ENCODE data around the gene SRSF10. TPM values are rescaled to one million over a fixed set of nuclear protein-coding genes. Genes with fewer than 3 reads are reported as not detected.

Gene SRSF10
- total and polyA plus RNA-seq, 2 donors from 2014 or later = 48.5 to 96.2 TPM

GRCh38 chr1:23957096-23957495, 23.0 kb downstream of the SRSF10 start:
- H3K4me3 ChIP-seq (ENCODE audit: low read length in 3 of 3) = no peak overlapping the region
- H3K36me3 ChIP-seq (ENCODE audit: control insufficient read depth in 2 of 3, insufficient read depth in 3 of 3, low read length in 3 of 3) = no peaks in the 10 kb centered on the region
- peak overlapping the region in 1 of 2 donors; percentile 41 for H3K27ac ChIP-seq (ENCODE audit: low read depth in 2 of 2, low read length in 2 of 2)
- no peaks in the 10 kb centered on the region for H3K27me3 ChIP-seq (ENCODE audit: control insufficient read depth, insufficient read depth, low read length)
- peaks cover 0 to 4% (median 0%) of the 10 kb centered on the region in 3 donors for H3K4me1 ChIP-seq (ENCODE audit: control insufficient read depth in 2 of 3, insufficient read depth in 2 of 3, low read depth in 1 of 3, low read length in 3 of 3)
- TF ChIP-seq CTCF (IDR thresholded peaks at IDR 0.05; ENCODE audit: borderline replicate concordance, extremely low read depth, insufficient read depth) = no peak
- H3K9ac ChIP-seq (ENCODE audit: low read length in 3 of 3) = peak overlapping the region in 1 of 3 donors; percentile 35
- H3K9me3 ChIP-seq (ENCODE audit: control insufficient read depth in 2 of 3, insufficient read depth in 1 of 3, low read length in 3 of 3) = no peaks in the 10 kb centered on the region
- no peak for FAIRE-seq
- intact Hi-C loops (cut with DNase I) = no loop called here
- peak in 2 of 5 donors; percentile 23 to 48 for DNase-seq

- Histone ChIP-seq H3K4me1 (ENCODE audit: control insufficient read depth in 2 of 3, insufficient read depth in 2 of 3, low read depth in 1 of 3, low read length in 3 of 3) (peaks cover 0 to 7% (median 0%) of the 10 kb centered on the region in 3 donors), H3K36me3 (ENCODE audit: control insufficient read depth in 2 of 3, insufficient read depth in 3 of 3, low read length in 3 of 3) (no peaks in the 10 kb centered on the region), H3K9ac (ENCODE audit: low read length in 3 of 3) (no peak overlapping the region), H3K27ac (ENCODE audit: low read depth in 2 of 2, low read length in 2 of 2) (no peak overlapping the region), H3K4me3 (ENCODE audit: low read length in 3 of 3) (no peak overlapping the region), H3K27me3 (ENCODE audit: control insufficient read depth, insufficient read depth, low read length) (no peaks in the 10 kb centered on the region), H3K9me3 (ENCODE audit: control insufficient read depth in 2 of 3, insufficient read depth in 1 of 3, low read length in 3 of 3) (no peaks in the 10 kb centered on the region)
- intact Hi-C loops (cut with DNase I) = no loop called here
- no peak for TF ChIP-seq CTCF (IDR thresholded peaks at IDR 0.05; ENCODE audit: borderline replicate concordance, extremely low read depth, insufficient read depth)
- no peak for FAIRE-seq
- DNase-seq = no peak
Observed at GRCh38 chr1:23953020-23953419, 27.1 kb downstream of the SRSF10 start.

GRCh38 chr1:23947366-23947765, 32.8 kb downstream of the SRSF10 start:
- no peak overlapping the region for H3K27ac ChIP-seq (ENCODE audit: low read depth in 2 of 2, low read length in 2 of 2)
- H3K4me1 ChIP-seq (ENCODE audit: control insufficient read depth in 2 of 3, insufficient read depth in 2 of 3, low read depth in 1 of 3, low read length in 3 of 3) = peaks cover 0 to 3% (median 0%) of the 10 kb centered on the region in 3 donors
- DNase-seq (no peak), FAIRE-seq (peak; percentile 23)
- H3K36me3 ChIP-seq (ENCODE audit: control insufficient read depth in 2 of 3, insufficient read depth in 3 of 3, low read length in 3 of 3) = no peaks in the 10 kb centered on the region
- intact Hi-C loops (cut with DNase I) = no loop called here
- no peak overlapping the region for H3K9ac ChIP-seq (ENCODE audit: low read length in 3 of 3)
- no peak for TF ChIP-seq CTCF (IDR thresholded peaks at IDR 0.05; ENCODE audit: borderline replicate concordance, extremely low read depth, insufficient read depth)
- peaks cover 0 to 7% (median 0%) of the 10 kb centered on the region in 3 donors for H3K9me3 ChIP-seq (ENCODE audit: control insufficient read depth in 2 of 3, insufficient read depth in 1 of 3, low read length in 3 of 3)
- no peak overlapping the region for H3K4me3 ChIP-seq (ENCODE audit: low read length in 3 of 3)
- H3K27me3 ChIP-seq (ENCODE audit: control insufficient read depth, insufficient read depth, low read length) = no peaks in the 10 kb centered on the region
